HG02943 (cell line): Measurements from ENCODE around the gene CAPZA2.
"Not testable (repeated sequence)": the region's sequence is repeated elsewhere in the genome, so short reads cannot be mapped to it uniquely, and the experiment has no call there.

Source experiments
- ATAC-seq: cut with Tn5 transposase; IDR thresholded peaks from one replicate; pipeline ENCODE4 v1.9.1; 2021; ENCODE audit warnings: mild to moderate bottlenecking, low read depth, moderate library complexity; ENCODE audit not compliant: unreplicated experiment

CAPZA2 gene

GRCh38 chr7:116862234-116862950, at the start of gene CAPZA2:
Gene CAPZA2 (plus strand): TSS chr7:116862587. CDS start chr7:116862612, 25 bp downstream.
- peak; percentile 87 for ATAC-seq

GRCh38 chr7:116812860-116813259, 49.5 kb upstream of the CAPZA2 start:
- ATAC-seq = no peak

GRCh38 chr7:116813371-116813770, 49.0 kb upstream of the CAPZA2 start:
- ATAC-seq = not testable (repeated sequence)

- ATAC-seq = no peak
Measured at GRCh38 chr7:116815041-116815440, 47.3 kb upstream of the CAPZA2 start.

- ATAC-seq = no peak
Measured at GRCh38 chr7:116820149-116820548, 42.2 kb upstream of the CAPZA2 start.

GRCh38 chr7:116821647-116822046, 40.7 kb upstream of the CAPZA2 start:
- not testable (repeated sequence) for ATAC-seq

- no peak for ATAC-seq
Measured at GRCh38 chr7:116824449-116824848, 37.9 kb upstream of the CAPZA2 start.

- no peak for ATAC-seq
Measured at GRCh38 chr7:116828281-116828680, 34.1 kb upstream of the CAPZA2 start.

- ATAC-seq = no peak
Measured at GRCh38 chr7:116829041-116829440, 33.3 kb upstream of the CAPZA2 start.

- ATAC-seq = no peak
Measured at GRCh38 chr7:116829493-116829892, 32.9 kb upstream of the CAPZA2 start.

GRCh38 chr7:116832692-116833091, 29.7 kb upstream of the CAPZA2 start:
- ATAC-seq = no peak

GRCh38 chr7:116834815-116835504, 27.4 kb upstream of the CAPZA2 start:
- no peak for ATAC-seq

GRCh38 chr7:116836048-116836447, 26.3 kb upstream of the CAPZA2 start:
- no peak for ATAC-seq

- no peak for ATAC-seq
Measured at GRCh38 chr7:116836911-116837310, 25.5 kb upstream of the CAPZA2 start.

- no peak for ATAC-seq
Measured at GRCh38 chr7:116837586-116837985, 24.8 kb upstream of the CAPZA2 start.

- no peak for ATAC-seq
Measured at GRCh38 chr7:116840256-116840655, 22.1 kb upstream of the CAPZA2 start.

GRCh38 chr7:116842371-116842770, 20.0 kb upstream of the CAPZA2 start:
- no peak for ATAC-seq

GRCh38 chr7:116843378-116843777, 19.0 kb upstream of the CAPZA2 start:
- no peak for ATAC-seq

- no peak for ATAC-seq
Measured at GRCh38 chr7:116851175-116851574, 11.2 kb upstream of the CAPZA2 start.

- no peak for ATAC-seq
Measured at GRCh38 chr7:116851671-116852070, 10.7 kb upstream of the CAPZA2 start.

GRCh38 chr7:116854132-116854531, 8.3 kb upstream of the CAPZA2 start:
- no peak for ATAC-seq

GRCh38 chr7:116857052-116857451, 5.3 kb upstream of the CAPZA2 start:
- no peak for ATAC-seq
